Measurements from ENCODE around the gene PRKCA.

Gene PRKCA

DNA sequence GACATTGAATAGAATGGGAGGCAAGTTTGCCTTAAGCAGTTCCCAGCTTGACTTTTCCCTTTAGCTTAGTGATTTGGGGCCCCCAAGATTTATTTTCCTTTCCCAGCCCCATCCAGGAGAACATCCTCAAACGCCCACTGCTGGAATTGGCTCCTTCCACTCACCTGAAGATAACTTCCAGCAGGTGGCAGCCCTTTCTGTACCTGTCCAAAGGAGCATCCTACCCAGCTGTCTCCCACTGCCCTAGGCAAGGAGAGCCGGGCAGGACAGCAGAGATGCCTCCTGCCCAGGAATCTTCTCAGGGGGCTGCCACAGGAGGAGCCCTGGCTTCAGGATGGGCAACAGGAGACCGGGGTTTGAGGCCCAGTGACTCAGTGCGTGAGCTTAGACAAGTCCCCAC is 538.9 kb downstream of the PRKCA start:
- DNase-seq (ENCODE audit: low spot score) = no peak

DNA sequence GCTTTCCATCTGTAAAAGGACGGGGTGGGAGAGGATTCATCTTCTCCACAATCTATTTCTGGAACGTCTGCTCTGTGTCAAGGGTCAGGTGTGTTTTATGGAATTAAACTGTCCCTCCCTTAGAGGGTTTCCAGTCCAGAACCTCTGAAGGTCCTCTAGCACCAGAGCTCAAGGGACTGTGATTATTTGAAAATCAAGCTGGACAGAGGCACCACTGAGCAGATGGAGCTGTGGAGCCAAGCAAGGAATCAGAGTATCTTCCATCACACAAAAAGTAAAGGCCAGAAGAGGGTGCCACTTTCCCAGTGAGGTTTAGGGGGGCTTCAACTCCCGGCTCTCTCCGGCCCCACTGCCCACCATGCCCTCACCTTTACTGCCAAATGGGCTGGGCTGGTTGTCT is 539.3 kb downstream of the PRKCA start:
- no peak for DNase-seq (ENCODE audit: low spot score)

- DNase-seq (ENCODE audit: low spot score) = no peak
These were observed 540.1 kb downstream of the PRKCA start for GRCh38 chr17:66842505-66842904.

- DNase-seq (ENCODE audit: low spot score) = no peak
These were observed 540.5 kb downstream of the PRKCA start for GRCh38 chr17:66842959-66843358.

DNA sequence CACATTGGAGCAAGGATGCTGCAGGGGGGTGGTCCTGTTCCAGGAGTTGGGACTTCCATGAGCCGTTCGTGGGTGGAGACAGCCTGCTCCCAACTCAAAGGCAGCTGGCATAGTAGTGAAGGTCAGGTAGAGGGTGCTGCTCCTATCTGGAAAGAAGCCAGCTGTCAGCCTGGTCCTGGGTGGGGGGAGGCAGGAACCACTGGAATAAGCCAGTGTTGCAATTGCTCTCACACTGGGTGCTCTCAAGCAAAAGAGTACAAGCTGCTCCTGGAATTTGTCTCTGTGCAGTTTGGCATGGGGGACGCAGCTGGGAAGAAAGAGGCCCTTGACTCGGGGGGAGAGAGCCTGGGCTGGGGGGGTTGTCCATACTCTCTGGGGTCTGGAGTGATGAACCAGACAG is 541.2 kb downstream of the PRKCA start:
- DNase-seq (ENCODE audit: low spot score) = no peak

- no peak for DNase-seq (ENCODE audit: low spot score)
These were observed 545.3 kb downstream of the PRKCA start for GRCh38 chr17:66847704-66848103.

GRCh38 chr17:66848496-66848895 is 546.1 kb downstream of the PRKCA start:
- DNase-seq (ENCODE audit: low spot score) = no peak

- no peak for DNase-seq (ENCODE audit: low spot score)
These were observed 546.7 kb downstream of the PRKCA start for GRCh38 chr17:66849032-66849655.

DNA sequence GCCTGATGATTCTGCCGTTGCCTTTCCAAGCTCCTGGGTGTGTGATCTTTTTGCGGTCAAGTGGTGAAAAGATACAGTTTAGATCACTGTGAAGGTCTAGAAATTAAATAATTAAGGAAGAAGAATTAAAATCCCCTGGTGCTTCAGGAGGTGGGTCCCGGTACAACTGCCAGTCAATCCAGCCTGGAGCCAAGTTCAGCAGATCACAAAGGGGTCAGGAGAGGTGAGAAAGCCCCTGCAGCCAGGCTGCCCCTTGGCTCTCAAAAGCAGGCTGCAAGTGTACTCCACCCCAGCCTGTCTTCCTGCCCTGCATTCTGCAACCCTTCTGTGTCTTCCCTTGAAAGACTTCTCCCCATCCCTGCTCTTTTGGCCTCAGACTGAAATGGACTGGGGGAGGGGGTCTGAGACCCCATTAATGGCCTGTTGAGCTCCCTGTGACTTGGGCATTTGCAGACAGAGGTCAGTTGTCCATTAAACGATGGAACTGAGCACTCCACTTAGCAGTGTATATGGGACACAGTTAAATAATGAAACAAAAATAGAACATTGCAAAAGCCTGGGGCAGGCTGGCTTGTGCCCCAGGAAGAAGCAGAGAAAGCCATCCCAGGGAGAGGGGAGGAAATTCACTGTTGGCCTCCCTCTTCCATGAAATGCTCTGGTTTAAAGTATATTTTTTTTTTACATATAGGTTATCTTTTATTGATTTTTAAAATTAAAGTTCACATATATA is 547.6 kb downstream of the PRKCA start:
- no peak for DNase-seq (ENCODE audit: low spot score)

GRCh38 chr17:66850692-66851091 is 548.3 kb downstream of the PRKCA start:
- DNase-seq (ENCODE audit: low spot score) = no peak

DNA sequence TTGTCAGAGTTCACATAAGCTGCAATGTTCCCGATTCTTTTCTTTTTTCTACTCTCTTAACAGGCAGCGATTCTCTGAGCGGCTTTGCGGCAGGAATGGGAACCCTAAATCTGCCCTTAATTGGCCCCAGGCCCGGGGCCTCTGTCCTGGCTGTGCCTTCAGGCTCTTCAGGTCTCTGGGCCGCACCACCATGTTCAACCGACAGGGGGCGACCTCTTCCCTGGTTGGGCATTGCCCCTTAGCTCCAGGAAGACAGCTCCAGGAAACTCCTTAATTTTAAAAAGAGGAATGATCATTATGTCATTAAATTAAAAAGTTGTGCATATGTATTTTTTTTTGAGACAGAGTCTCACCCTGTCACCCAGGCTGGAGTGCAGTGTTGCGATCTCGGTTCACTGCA is 552.8 kb downstream of the PRKCA start:
- no peak for DNase-seq (ENCODE audit: low spot score)

GRCh38 chr17:66858226-66859083 is 556.0 kb downstream of the PRKCA start:
- no peak for DNase-seq (ENCODE audit: low spot score)

GRCh38 chr17:66859353-66859752 is 556.9 kb downstream of the PRKCA start:
- no peak for DNase-seq (ENCODE audit: low spot score)

- DNase-seq (ENCODE audit: low spot score) = no peak
These were observed 557.8 kb downstream of the PRKCA start for GRCh38 chr17:66860204-66860603.
